NCI-H187 treated with DMSO at 0.1 percent for 48 hours (cell line): Measurements from ENCODE around the gene RPL14.
"Not testable (repeated sequence)": the region's sequence is repeated elsewhere in the genome, so short reads cannot be mapped to it uniquely, and the experiment has no call there.

ENCODE experiments used
- DNase-seq: peaks from one replicate; lab custom pipeline; 2025; lab: John Stamatoyannopoulos, UW

The RPL14 gene

GRCh38 chr3:40462838-40463237 lies 5.7 kb downstream of the RPL14 start:
- DNase-seq: not testable (repeated sequence)

- no peak for DNase-seq
These were observed 6.4 kb downstream of the RPL14 start for GRCh38 chr3:40463579-40463978.

GRCh38 chr3:40464339-40465110 lies 7.4 kb downstream of the RPL14 start:
- no peak for DNase-seq

DNA sequence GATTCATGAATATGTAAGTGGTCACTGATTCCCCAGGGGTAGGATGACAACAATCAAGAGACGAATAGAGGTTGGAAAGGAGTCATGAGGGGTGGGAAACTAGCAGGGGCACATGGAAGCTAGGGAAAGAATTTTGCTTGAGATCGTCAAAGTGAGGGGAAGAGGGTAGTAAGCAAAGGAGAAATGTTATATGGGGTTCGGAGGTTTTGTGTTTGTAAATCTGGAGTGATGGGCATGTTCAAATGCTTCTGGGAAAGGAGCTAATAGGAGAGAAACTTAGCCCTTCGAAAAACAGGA lies 7.9 kb downstream of the RPL14 start:
- no peak for DNase-seq

DNA sequence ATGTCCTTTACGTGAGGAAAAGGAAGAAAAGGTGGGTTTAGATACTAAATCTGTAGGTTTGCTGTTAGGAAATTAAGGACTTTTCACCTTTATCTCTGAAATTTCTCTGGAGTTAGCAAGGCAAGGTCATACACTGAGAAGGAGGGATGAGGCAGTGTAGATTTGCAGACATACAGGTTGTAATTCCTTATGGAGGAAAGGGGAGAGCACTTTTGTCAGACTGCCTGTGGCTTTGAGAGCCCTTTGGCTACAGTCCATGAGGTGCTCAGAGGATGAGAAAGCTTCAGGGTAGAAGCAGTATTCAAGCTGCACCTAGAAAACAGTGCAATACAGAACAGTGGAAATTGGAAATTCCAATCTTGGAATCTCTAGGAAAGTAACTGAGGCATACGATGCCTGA lies 8.3 kb downstream of the RPL14 start:
- no peak for DNase-seq

DNA sequence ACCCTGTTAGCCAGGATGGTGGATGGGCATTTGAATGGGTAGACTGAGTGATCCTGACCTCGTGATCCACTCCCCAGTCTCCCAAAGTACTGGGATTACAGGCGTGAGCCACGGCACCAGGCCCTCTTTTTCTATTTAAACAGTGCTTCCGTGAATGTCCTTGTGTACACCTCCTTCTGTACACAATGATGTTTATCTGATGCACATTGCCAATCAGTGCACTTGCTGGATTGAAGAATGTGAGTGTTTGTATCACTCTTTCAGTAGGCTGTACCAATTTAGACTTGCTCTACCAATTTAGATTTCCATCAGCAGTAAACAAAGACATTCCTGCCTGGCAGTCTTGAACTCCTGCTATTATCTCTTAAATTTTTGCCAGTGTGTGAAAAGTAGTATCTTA lies 10.9 kb downstream of the RPL14 start:
- no peak for DNase-seq

- DNase-seq: no peak
These were observed 13.6 kb downstream of the RPL14 start for GRCh38 chr3:40470701-40471100.

GRCh38 chr3:40476478-40477470 lies 19.6 kb downstream of the RPL14 start, which contains the start of gene ZNF619:
Gene ZNF619 (plus strand): TSS chr3:40477122. CDS start chr3:40477980, 858 bp downstream.
- peak; percentile 11 for DNase-seq

DNA sequence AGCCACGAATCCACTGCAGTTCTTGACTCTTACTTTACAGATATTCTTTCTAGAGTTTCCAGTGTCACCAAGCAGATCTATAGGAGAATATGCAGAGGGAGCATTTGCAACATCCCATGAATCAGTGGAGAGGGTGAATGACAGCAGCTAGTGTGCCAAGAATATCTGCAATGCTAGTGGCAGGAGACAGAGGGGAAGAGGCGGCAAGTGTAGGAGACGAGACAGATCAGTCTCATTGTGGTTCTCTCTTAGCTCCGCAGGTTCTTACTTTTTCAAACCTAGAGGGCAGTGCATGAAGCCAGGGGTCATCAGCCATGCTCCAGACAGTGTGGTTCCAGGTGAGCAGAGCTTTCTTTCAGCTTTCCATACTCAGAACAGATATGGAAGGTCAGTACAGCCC lies 20.5 kb downstream of the RPL14 start:
- DNase-seq: no peak

GRCh38 chr3:40487172-40487571 lies 30.0 kb downstream of the RPL14 start:
- DNase-seq: no peak

DNA sequence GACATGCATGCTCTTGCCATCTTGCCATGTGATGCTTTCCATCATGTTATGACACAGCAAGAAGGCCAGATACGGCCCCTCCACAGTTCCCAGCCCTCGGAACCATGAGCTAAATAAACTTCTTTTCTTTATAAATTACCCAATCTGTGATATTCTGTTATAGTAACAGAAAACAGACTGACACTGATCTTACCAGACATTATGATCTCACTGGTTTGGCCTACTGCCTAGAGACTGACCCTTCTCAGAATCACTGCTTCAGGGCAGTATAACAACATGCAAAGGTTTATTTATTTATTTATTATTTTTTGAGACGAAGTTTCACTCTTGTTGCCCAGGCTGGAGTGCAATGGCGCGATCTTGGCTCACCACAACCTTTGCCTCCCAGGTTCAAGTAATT lies 33.8 kb downstream of the RPL14 start:
- DNase-seq: no peak

- DNase-seq: no peak
These were observed 37.6 kb downstream of the RPL14 start for GRCh38 chr3:40494698-40495097.

DNA sequence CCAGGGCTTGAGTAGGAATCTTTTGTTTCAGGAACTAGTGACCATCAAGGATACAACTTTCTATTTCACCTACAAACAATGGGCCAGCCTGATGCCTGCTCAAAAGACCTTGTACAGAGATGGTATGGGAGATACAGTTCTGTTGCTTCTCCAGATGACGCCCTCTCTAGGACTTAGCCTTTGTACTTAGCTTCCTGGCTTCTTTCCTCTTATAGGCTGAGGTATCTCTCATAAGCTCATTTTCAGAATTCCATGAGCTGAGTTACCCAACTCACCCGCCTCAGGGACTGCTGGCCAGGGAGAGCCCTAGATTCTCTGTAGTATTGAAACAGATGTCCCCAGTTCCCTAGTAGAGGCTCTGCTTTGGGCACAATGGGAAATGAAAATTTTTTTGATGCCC lies 40.1 kb downstream of the RPL14 start:
- no peak for DNase-seq

GRCh38 chr3:40499952-40500351 lies 42.8 kb downstream of the RPL14 start:
- no peak for DNase-seq

- no peak for DNase-seq
These were observed 44.9 kb downstream of the RPL14 start for GRCh38 chr3:40502034-40502433.

DNA sequence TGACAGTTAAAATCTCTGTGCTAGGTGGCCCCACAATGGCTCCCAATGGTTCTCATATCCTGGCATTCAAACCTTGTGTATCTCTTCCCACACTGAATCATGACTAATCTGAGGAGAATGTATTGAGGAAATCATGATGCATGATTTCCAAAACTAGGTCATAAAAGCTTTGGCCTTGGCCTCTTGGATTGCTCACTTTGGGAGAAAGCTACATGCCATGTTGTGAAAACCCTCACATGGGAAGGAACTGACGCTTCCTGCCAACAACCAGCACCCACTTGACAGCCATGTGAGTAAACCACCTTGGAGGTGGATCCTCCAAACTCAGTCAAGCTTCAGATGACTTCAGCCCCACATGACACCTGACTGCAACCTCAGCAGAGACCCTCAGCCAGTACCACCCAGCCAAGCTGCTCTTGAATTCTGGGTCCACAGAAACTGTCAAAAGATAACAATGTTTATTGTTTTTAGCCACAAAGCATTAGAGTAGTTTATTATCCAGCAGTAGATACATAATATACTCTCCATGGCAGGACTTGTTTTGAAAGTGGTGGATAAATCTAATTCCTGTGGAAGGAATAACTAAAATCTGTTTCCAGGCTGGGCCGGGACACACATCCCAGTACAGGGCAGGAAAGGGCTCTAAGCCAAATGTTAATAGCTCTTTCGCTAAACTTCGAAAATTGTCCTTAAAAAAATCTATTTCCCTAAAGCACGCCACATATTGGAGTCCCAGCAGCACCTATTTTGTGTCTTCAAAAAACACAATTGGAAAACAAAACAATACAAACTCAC lies 47.7 kb downstream of the RPL14 start:
- no peak for DNase-seq

DNA sequence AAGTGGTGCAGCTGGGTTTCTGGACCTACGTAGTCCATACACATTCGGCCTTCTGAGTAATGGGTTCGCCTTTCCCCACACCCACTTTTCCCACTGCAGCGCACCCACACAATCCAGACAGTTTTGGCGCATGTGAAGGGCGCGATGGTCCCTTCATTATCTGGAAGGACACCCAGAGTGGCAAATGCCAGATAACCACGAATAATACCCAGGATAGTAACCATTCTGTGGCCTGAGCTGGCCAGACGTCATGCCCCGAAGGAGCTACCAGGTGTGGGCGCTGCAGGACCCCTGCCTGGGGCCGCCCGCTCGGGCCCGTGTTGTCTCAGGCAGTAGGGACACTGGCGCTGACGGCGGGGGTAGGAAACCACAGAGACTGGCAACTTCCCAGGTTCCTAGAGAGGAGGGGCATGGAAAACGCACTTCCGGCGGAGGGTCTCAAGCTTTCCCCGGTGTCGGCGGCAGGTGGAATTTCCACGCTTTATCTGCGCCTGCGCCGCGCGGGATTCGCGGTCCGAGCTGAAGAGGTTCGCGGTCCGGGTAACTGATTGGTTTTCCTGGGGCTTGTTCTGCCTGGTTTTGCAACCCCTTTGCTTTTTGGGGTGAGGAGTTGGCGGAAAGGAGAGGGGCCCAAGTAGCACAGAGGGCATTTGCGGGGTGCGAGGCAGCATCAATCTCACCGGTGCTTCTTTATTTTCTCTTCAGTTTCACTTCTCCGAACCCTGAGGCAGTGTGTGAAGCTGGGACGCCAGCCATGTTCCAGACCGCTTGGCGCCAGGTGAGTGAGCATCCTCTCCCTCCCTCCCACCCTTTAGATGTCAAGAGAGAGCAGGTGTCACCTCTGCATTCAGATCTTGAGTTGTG lies 48.7 kb downstream of the RPL14 start, which contains the start of gene ZNF620:
TSS of gene ZNF620 (plus strand) at position 441 of the 864 bp plus-strand sequence. CDS start at position 755, 314 bp downstream.
- peak; percentile 46 for DNase-seq

DNA sequence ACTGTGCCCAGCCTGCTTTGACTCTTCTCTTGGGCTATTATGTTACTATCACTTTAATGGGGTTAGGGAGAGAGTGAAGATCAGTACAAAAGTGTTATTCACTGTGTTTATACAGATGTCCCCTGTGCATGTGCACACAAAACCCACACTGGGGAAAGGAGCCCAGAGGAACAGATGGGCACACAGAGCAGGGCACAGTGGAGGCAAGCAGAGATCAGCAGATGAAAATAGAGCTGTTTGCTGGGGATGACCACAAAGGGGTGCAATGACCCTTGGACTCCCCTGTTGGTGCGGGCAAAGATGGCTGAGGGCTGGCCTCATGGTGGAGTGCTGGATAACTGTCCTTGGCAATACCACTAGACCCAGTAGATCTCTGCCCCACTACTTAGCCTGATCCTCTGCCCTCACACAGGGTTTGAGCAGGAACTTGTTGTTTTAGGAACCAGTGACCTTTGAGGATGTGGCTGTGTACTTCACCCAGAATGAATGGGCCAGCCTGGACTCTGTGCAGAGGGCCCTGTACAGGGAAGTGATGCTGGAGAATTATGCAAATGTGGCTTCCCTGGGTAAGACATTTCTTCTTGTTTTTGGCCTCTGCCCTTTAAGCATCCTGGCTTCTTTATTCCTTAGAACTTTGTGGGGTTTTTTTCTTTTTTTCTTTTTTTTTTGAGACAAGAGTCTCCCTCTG lies 54.0 kb downstream of the RPL14 start:
- no peak for DNase-seq

DNA sequence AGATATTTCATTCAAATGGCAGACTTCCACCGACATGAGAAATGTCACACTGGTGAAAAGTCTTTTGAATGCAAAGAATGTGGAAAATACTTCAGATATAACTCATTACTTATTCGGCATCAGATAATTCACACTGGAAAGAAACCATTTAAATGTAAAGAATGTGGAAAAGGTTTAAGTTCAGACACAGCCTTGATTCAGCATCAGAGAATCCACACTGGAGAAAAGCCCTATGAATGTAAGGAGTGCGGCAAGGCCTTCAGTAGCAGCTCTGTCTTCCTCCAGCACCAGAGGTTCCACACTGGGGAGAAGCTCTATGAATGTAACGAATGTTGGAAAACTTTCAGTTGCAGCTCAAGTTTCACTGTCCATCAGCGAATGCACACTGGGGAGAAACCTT lies 59.1 kb downstream of the RPL14 start:
- DNase-seq: no peak

DNA sequence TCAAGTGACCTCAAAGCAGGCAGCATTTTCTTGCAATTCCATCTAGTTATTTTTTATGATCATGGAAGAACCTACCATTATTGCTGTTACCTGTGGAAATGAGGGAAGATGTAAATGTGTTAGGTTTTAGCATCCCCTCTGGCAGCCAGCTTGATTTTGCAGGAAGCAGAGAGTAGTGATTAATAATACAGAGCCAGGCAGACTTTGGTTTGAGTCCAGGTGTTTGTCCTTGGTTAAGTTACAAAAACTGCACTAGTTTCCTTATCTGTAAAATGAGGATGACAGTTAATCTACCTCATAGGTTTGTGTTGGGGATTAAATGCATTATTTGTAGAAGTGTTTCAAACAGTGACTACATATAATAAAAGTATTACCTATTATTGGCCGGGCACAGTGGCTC lies 60.9 kb downstream of the RPL14 start:
- DNase-seq: no peak
